Activated CD8-positive, alpha-beta T cell treated with anti-CD3 and anti-CD28 coated beads for 36 hours (primary cell): ENCODE data around the gene TGFBR2. TPM values are rescaled to one million over a fixed set of nuclear protein-coding genes. Genes with fewer than 3 reads are reported as not detected.
A peak's percentile ranks its signal among the peaks of the same experiment; 100 is the strongest.

ENCODE experiments used
- ATAC-seq: fragments of 200-7000 bp; cut with Tn5 transposase; one replicate; pipeline ENCODE4 v1.10.0; 2021; ENCODE audit warnings: mild to moderate bottlenecking, moderate library complexity
- CTCF ChIA-PET: fragments of 350-600 bp; sonication (Branson Sonifier 250); formaldehyde crosslinking; loops from one replicate; lab custom pipeline; 2021; ENCODE audit warnings: antibody characterized with exemption; lab: Charles Lee
- POLR2A ChIA-PET: fragments of 350-600 bp; sonication (Branson Sonifier 250); formaldehyde crosslinking; loops from one replicate; lab custom pipeline; 2021; ENCODE audit warnings: antibody characterized with exemption; lab: Charles Lee
- DNase-seq: peaks from one replicate; pipeline ENCODE4 v3.0.0-alpha.2; 2020
- H3K27ac Mint-ChIP-seq: one replicate; pipeline ENCODE4 v1.8.0; 2021; ENCODE audit warnings: mild to moderate bottlenecking, mixed read lengths
- H3K27me3 Mint-ChIP-seq: one replicate; pipeline ENCODE4 v1.8.0; 2021; ENCODE audit warnings: mixed read lengths
- H3K36me3 Mint-ChIP-seq: one replicate; pipeline ENCODE4 v1.8.0; 2021; ENCODE audit warnings: low read depth, mixed read lengths
- H3K4me1 Mint-ChIP-seq: one replicate; pipeline ENCODE4 v1.8.0; 2021; ENCODE audit warnings: low read depth, mixed read lengths
- H3K4me3 Mint-ChIP-seq: one replicate; pipeline ENCODE4 v1.8.0; 2021; ENCODE audit warnings: mild to moderate bottlenecking, moderate library complexity, mixed read lengths
- H3K9me3 Mint-ChIP-seq: one replicate; pipeline ENCODE4 v1.8.0; 2021; ENCODE audit warnings: mixed read lengths
- CTCF ChIP-seq: fragments of 200-600 bp; IDR thresholded peaks from one replicate; pipeline ENCODE4 v1.8.0; 2022; ENCODE audit warnings: antibody characterized with exemption, mild to moderate bottlenecking
- intact Hi-C: fragments of 100-400 bp; cut with micrococcal nuclease; formaldehyde crosslinking; loops from one replicate; pipeline ENCODE4 v1.10.0; 2022
- total RNA-seq, 2 experiments: library from RNA; stranded (reverse); gene quantifications; one replicate each; pipeline ENCODE4 v1.2.3, GENCODE V29; 2021

TGFBR2 gene
- total RNA-seq, 2 experiments from 2014 or later, result 49.1 to 50.0 TPM

DNA sequence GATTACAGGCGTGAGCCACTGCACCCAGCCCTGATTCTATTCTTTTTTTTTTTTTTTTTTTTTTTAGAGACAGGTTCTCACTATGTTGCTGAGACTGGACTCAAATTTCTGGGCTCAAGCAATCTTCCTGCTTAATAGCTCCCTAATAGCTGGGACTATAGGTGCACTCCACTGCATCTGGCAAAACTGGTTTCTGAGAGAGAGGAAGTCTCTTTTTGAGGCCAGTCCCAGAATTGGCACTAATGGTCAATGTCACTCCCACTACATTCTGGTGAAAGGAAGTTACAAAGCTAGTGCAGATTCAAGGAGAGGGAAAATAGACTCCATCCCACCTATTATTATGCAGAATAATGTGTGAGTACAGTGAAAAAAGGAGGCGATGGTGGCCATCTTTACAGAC, 5.8 kb upstream of the TGFBR2 start:
- peaks cover 3% of the 10 kb centered on the region for H3K9me3 Mint-ChIP-seq
- peaks cover 5% of the 10 kb centered on the region for H3K36me3 Mint-ChIP-seq
- no peak overlapping the region for H3K27ac Mint-ChIP-seq
- peaks cover 67% of the 10 kb centered on the region for H3K4me1 Mint-ChIP-seq
- no peak overlapping the region for H3K4me3 Mint-ChIP-seq
- no peak for DNase-seq
- POLR2A ChIA-PET, result interaction anchor here (0.6 to 1.3 kb wide), 3 partner anchors 11 to 141 kb away, joined by 3 to 4 read pairs (median 4); no protein-coding TSS in a partner anchor
- CTCF ChIA-PET, result interaction anchor here (0.6 to 2.2 kb wide), 3 partner anchors 93 to 558 kb away, joined by 3 to 9 read pairs (median 3); no protein-coding TSS in a partner anchor
- no peak for ATAC-seq
- no peak for TF ChIP-seq CTCF
- intact Hi-C loops, result loop anchor here (5.0 to 10.0 kb wide), 2 partner anchors 96 to 253 kb away; no protein-coding TSS in a partner anchor
- no peaks in the 10 kb centered on the region for H3K27me3 Mint-ChIP-seq

GRCh38 chr3:30602946-30603345, 3.5 kb upstream of the TGFBR2 start:
- Mint-ChIP-seq H3K27me3 (no peaks in the 10 kb centered on the region), H3K4me1 (peaks cover 60% of the 10 kb centered on the region), H3K27ac (peak overlapping the region; percentile 92), H3K9me3 (peaks cover 3% of the 10 kb centered on the region), H3K4me3 (peak overlapping the region; percentile 88), H3K36me3 (peaks cover 10% of the 10 kb centered on the region)
- POLR2A ChIA-PET, result no interaction called here
- ATAC-seq, result no peak
- CTCF ChIA-PET, result interaction anchor here (2.2 kb wide), 1 partner anchor 90 kb away, joined by 9 read pairs; no protein-coding TSS in a partner anchor
- DNase-seq, result no peak
- intact Hi-C loops, result loop anchor here (5.0 to 10.0 kb wide), 2 partner anchors 98 to 256 kb away; no protein-coding TSS in a partner anchor
- no peak for TF ChIP-seq CTCF

- H3K27me3 Mint-ChIP-seq, result no peaks in the 10 kb centered on the region
- peaks cover 53% of the 10 kb centered on the region for H3K4me1 Mint-ChIP-seq
- DNase-seq (no peak), ATAC-seq (no peak)
- peaks cover 21% of the 10 kb centered on the region for H3K36me3 Mint-ChIP-seq
- intact Hi-C loops, result loop anchor here (5.0 to 10.0 kb wide), 2 partner anchors 99 to 257 kb away; no protein-coding TSS in a partner anchor
- CTCF ChIA-PET, result no interaction called here
- peak overlapping the region; percentile 92 for H3K27ac Mint-ChIP-seq
- peaks cover 3% of the 10 kb centered on the region for H3K9me3 Mint-ChIP-seq
- POLR2A ChIA-PET, result interaction anchor here (1.5 to 1.7 kb wide), 2 partner anchors 12 to 54 kb away, joined by 5 to 7 read pairs; no protein-coding TSS in a partner anchor
- H3K4me3 Mint-ChIP-seq, result peak overlapping the region; percentile 88
- no peak for TF ChIP-seq CTCF
These were observed 2.3 kb upstream of the TGFBR2 start for GRCh38 chr3:30604093-30604492.

GRCh38 chr3:30604558-30604957, 1.8 kb upstream of the TGFBR2 start:
- Mint-ChIP-seq H3K4me3 (peak overlapping the region; percentile 88), H3K27me3 (no peaks in the 10 kb centered on the region), H3K27ac (peak overlapping the region; percentile 92), H3K36me3 (peaks cover 24% of the 10 kb centered on the region), H3K4me1 (peaks cover 49% of the 10 kb centered on the region), H3K9me3 (peaks cover 3% of the 10 kb centered on the region)
- intact Hi-C loops, result loop anchor here (5.0 to 10.0 kb wide), 2 partner anchors 100 to 257 kb away; no protein-coding TSS in a partner anchor
- ChIA-PET CTCF (no interaction called here), POLR2A (interaction anchor here (0.9 to 1.7 kb wide), 4 partner anchors 9 to 54 kb away, joined by 3 to 7 read pairs (median 4); no protein-coding TSS in a partner anchor)
- no peak for DNase-seq
- no peak for ATAC-seq
- no peak for TF ChIP-seq CTCF

DNA sequence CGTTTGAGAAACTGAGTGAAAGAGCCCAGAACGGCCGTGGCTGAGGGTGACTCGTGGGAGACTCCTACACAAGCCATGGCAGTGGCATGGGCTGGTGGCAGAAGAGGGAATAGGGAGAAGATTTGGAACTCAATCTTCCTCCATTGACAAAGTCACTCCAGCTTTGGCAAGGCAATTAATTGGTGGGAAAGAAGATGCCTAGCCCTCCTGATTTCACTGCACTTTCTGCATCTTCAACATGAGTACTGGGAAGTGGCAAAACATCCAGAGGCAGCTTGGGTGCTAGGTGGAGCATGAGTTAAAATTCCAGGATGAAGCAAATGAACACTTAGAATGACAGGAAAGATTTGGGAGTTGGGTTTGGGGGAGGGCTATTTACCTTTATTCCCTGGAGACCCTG, 1.4 kb upstream of the TGFBR2 start:
- peaks cover 3% of the 10 kb centered on the region for H3K9me3 Mint-ChIP-seq
- no peak for ATAC-seq
- H3K4me3 Mint-ChIP-seq, result peak overlapping the region; percentile 88
- peak overlapping the region; percentile 92 for H3K27ac Mint-ChIP-seq
- H3K27me3 Mint-ChIP-seq, result no peaks in the 10 kb centered on the region
- CTCF ChIA-PET, result no interaction called here
- POLR2A ChIA-PET, result interaction anchor here (0.9 to 1.7 kb wide), 4 partner anchors 8 to 53 kb away, joined by 3 to 7 read pairs (median 4); no protein-coding TSS in a partner anchor
- no peak for DNase-seq
- H3K4me1 Mint-ChIP-seq, result peaks cover 45% of the 10 kb centered on the region
- H3K36me3 Mint-ChIP-seq, result peaks cover 28% of the 10 kb centered on the region
- TF ChIP-seq CTCF, result no peak
- intact Hi-C loops, result loop anchor here (5.0 to 10.0 kb wide), 2 partner anchors 37 to 100 kb away; no protein-coding TSS in a partner anchor
